Sigmoid colon (tissue), 7 donors: ENCODE measurements around the gene ZNHIT6. TPM values are rescaled to one million over a fixed set of nuclear protein-coding genes. Genes with fewer than 3 reads are reported as not detected.

ENCODE experiments used
- DNase-seq: peaks from one replicate; pipeline ENCODE4 v3.0.0-alpha.2; 2019
- H3K27ac ChIP-seq, 4 donors: fragments of 200-600 bp; sonication (generic); one replicate each; pipeline ENCODE4 v1.5.1; 2016 to 2019; ENCODE audit warnings: mild to moderate bottlenecking in 1 of 4
- H3K27me3 ChIP-seq, 3 donors: fragments of 200-600 bp; sonication (generic); one replicate each; pipeline ENCODE4 v1.5.1; 2019; ENCODE audit warnings: mild to moderate bottlenecking in 1 of 3
- H3K36me3 ChIP-seq, 4 donors: fragments of 200-600 bp; sonication (generic); one replicate each; pipeline ENCODE4 v1.5.1; 2016 to 2019
- H3K4me1 ChIP-seq, 4 donors: fragments of 200-600 bp; sonication (generic); one replicate each; pipeline ENCODE4 v1.5.1; 2017 to 2019
- H3K4me3 ChIP-seq, 4 donors: fragments of 200-600 bp; sonication (generic); one replicate each; pipeline ENCODE4 v1.5.1; 2017 to 2019; ENCODE audit warnings: mild to moderate bottlenecking in 2 of 4, moderate library complexity in 1 of 4
- H3K9me3 ChIP-seq, 4 donors: fragments of 200-600 bp in 3 of 4; sonication (generic) in 3 of 4; one replicate each; pipeline versions ENCODE4 v1.5.1 to v1.6.1; 2013 to 2019
- CTCF ChIP-seq, 4 experiments: fragments of 450-650 bp in 3 of 4; fragments of 200-600 bp in 1 of 4; IDR thresholded peaks; one replicate each; pipeline ENCODE4 v1.5.1; 2016 to 2019; ENCODE audit warnings: antibody characterized with exemption in 4 of 4, mild to moderate bottlenecking in 3 of 4, moderate library complexity in 2 of 4
- EP300 ChIP-seq, 4 donors: sonication (generic); formaldehyde crosslinking; IDR thresholded peaks; one replicate each; pipeline ENCODE4 v1.6.1; 2017; ENCODE audit warnings: antibody characterized with exemption in 4 of 4
- POLR2A ChIP-seq, 2 donors: fragments of 450-650 bp; IDR thresholded peaks; one replicate each; pipeline ENCODE4 v1.6.1; 2016; ENCODE audit warnings: antibody characterized with exemption in 2 of 2, mild to moderate bottlenecking in 2 of 2, moderate library complexity in 2 of 2
- POLR2AphosphoS5 ChIP-seq, 4 donors: sonication (generic); formaldehyde crosslinking; IDR thresholded peaks; one replicate each; pipeline ENCODE4 v1.6.1; 2017; ENCODE audit warnings: antibody characterized with exemption in 4 of 4
- WGBS, 2 donors: extraction: QIAGEN DNeasy Blood & Tissue Kit; methylation state at CpG; one replicate each; pipeline ENCODE4 v1.1.7; 2013; 5-methylcytosine and 5-hydroxymethylcytosine counted together
- intact Hi-C: fragments of 100-400 bp; cut with DNase I; formaldehyde crosslinking; loops from one replicate; pipeline ENCODE4 v1.15.1; 2023
- polyA plus RNA-seq, 3 donors: library from polyadenylated mRNA; stranded (reverse); fragments of 200-250 nt; gene quantifications; one replicate each; pipeline ENCODE4 v1.2.3, GENCODE V29; 2013
- total RNA-seq, 4 donors: library from RNA; depleted of rRNA; stranded (reverse); fragments of >200 nt; gene quantifications; one replicate each; pipeline ENCODE4 v1.1.0, GENCODE V29; 2016
- donor health status: healthy with polysubstance abuse.
- donor health status: Bipolar disorder and iron deficiency.
- donor health status: healthy.

Gene ZNHIT6
- total and polyA plus RNA-seq, 7 donors: 3.9 to 20.0 (median 12.5) TPM

- DNase-seq: no peak
- TF ChIP-seq CTCF (IDR thresholded peaks at IDR 0.05) (no peak), EP300 (IDR thresholded peaks at IDR 0.05) (no peak)
- H3K36me3 ChIP-seq: no peaks in the 10 kb centered on the region
- H3K9me3 ChIP-seq: no peaks in the 10 kb centered on the region
- H3K4me1 ChIP-seq: peaks cover 0 to 16% (median 0%) of the 10 kb centered on the region in 4 donors
- no peak overlapping the region for H3K27ac ChIP-seq
- no peak overlapping the region for H3K4me3 ChIP-seq
- intact Hi-C loops: no loop called here
- H3K27me3 ChIP-seq: no peaks in the 10 kb centered on the region
- 32 to 78% methylated on average over 8 of the region's 8 CpGs for WGBS, 2 donors
Observed at GRCh38 chr1:85605484-85606413, 102.5 kb downstream of the ZNHIT6 start.

- H3K4me3 ChIP-seq: no peak overlapping the region
- H3K9me3 ChIP-seq: no peaks in the 10 kb centered on the region
- 57 to 77% methylated on average over 3 of the region's 3 CpGs for WGBS, 2 donors
- no peak overlapping the region for H3K27ac ChIP-seq
- H3K27me3 ChIP-seq: no peaks in the 10 kb centered on the region
- intact Hi-C loops: no loop called here
- no peak for DNase-seq
- no peak for TF ChIP-seq CTCF (IDR thresholded peaks at IDR 0.05)
- no peak for TF ChIP-seq EP300 (IDR thresholded peaks at IDR 0.05)
- TF ChIP-seq POLR2AphosphoS5 (IDR thresholded peaks at IDR 0.05): no peak
- TF ChIP-seq POLR2A (IDR thresholded peaks at IDR 0.05): no peak
- H3K36me3 ChIP-seq: no peaks in the 10 kb centered on the region
- peaks cover 0 to 25% (median 6%) of the 10 kb centered on the region in 4 donors for H3K4me1 ChIP-seq
Observed at GRCh38 chr1:85604298-85604997, 103.8 kb downstream of the ZNHIT6 start.

- intact Hi-C loops: no loop called here
- Histone ChIP-seq H3K4me3 (no peak overlapping the region), H3K27me3 (no peaks in the 10 kb centered on the region), H3K9me3 (no peaks in the 10 kb centered on the region), H3K27ac (no peak overlapping the region), H3K36me3 (no peaks in the 10 kb centered on the region), H3K4me1 (peaks cover 0 to 34% (median 13%) of the 10 kb centered on the region in 4 donors)
- WGBS, 2 donors: 79 to 86% methylated on average over 7 of the region's 7 CpGs
- no peak for DNase-seq
- TF ChIP-seq CTCF (IDR thresholded peaks at IDR 0.05): no peak
- TF ChIP-seq EP300 (IDR thresholded peaks at IDR 0.05): no peak
- no peak for TF ChIP-seq POLR2A (IDR thresholded peaks at IDR 0.05)
- no peak for TF ChIP-seq POLR2AphosphoS5 (IDR thresholded peaks at IDR 0.05)
Observed at GRCh38 chr1:85603086-85603880, 105.0 kb downstream of the ZNHIT6 start.

GRCh38 chr1:85602571-85602970, 105.7 kb downstream of the ZNHIT6 start:
- no peak overlapping the region for H3K27ac ChIP-seq
- intact Hi-C loops: no loop called here
- peaks cover 0 to 33% (median 13%) of the 10 kb centered on the region in 4 donors for H3K4me1 ChIP-seq
- 93 to 95% methylated on average over 4 of the region's 4 CpGs for WGBS, 2 donors
- H3K36me3 ChIP-seq: no peaks in the 10 kb centered on the region
- no peak for DNase-seq
- TF ChIP-seq EP300 (IDR thresholded peaks at IDR 0.05) (no peak), POLR2AphosphoS5 (IDR thresholded peaks at IDR 0.05) (no peak), CTCF (IDR thresholded peaks at IDR 0.05) (no peak), POLR2A (IDR thresholded peaks at IDR 0.05) (no peak)
- H3K27me3 ChIP-seq: no peaks in the 10 kb centered on the region
- no peaks in the 10 kb centered on the region for H3K9me3 ChIP-seq
- no peak overlapping the region for H3K4me3 ChIP-seq
